NCI-H748 treated with DMSO at 0.1 percent for 48 hours (cell line): ENCODE measurements around the gene TSPAN9.

ENCODE experiments used
- DNase-seq: peaks from one replicate; lab custom pipeline; 2025; lab: John Stamatoyannopoulos, UW

The TSPAN9 gene

DNA sequence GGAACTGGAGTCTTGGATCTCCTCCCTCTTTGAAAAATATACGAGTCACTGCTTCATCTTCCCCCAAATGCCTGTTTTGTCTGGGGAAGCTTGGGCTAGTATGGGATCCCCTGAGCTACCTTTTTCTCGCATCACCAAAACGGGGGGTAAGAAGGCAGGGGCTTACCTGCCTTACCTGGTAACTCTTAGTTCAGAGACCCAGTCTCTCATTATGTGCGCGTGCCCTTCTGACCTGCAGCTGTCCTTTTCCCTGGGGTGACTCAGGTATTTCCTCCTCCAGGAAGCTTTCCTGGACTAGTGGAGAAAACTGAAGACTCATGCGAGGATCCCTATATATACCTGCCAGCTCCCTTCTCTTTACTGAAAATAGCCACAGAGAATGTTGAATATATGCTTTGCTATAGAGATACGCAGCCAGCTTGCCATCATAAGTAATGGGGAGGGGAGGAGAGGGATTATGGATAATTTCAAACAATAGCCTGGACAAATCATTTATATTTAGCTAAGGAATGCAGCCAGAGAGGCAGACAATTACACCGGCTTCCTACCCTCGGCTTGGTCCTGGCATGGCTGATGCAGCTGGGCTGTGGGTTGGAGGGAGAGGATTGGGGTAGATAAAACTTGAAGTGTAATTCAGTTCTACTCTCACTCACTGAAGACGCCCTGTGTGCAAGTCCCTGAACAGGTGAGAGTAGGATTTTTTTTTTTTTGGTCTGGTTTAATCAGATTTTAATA, 1.1 kb downstream of the TSPAN9 start:
- no peak for DNase-seq

DNA sequence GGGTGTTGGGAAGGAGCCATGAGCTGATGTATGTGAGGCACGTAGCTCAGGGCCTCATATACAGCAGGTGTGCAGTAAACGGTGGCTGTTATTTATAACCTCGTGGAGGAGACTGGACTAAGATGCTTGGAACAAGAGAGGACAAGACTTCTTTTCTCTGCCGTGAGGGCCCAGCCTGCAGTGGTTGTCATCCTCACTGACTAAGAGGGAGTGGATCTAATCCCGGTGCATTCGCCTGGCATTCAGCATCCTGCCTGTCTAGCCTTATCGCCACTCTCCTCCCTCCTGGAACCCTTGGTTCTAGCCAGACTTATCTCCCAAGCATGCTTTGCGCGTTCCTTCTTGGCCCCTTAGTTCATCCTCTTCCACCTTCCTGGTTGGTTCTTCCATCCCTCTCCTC, 3.9 kb downstream of the TSPAN9 start:
- DNase-seq = no peak

DNA sequence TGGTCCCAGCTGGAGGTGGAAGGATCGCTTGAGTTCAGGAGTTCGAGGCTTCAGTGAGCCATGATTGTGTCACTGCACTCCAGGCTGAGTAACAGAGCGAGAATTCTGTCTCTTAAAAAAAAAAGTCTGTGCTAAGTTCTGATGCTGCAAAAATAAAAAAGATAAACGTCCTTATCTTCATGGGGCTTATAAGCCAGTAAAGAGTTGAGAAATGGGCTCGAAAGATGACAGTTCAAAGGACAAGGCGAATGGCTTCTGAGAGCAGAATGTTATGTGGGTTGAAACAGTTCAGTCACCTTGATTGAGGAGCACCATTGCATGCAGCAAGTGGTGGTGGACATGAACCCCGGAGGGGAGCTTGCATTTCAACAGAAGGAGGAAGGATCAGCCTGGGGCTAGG, 4.7 kb downstream of the TSPAN9 start:
- DNase-seq = no peak

DNA sequence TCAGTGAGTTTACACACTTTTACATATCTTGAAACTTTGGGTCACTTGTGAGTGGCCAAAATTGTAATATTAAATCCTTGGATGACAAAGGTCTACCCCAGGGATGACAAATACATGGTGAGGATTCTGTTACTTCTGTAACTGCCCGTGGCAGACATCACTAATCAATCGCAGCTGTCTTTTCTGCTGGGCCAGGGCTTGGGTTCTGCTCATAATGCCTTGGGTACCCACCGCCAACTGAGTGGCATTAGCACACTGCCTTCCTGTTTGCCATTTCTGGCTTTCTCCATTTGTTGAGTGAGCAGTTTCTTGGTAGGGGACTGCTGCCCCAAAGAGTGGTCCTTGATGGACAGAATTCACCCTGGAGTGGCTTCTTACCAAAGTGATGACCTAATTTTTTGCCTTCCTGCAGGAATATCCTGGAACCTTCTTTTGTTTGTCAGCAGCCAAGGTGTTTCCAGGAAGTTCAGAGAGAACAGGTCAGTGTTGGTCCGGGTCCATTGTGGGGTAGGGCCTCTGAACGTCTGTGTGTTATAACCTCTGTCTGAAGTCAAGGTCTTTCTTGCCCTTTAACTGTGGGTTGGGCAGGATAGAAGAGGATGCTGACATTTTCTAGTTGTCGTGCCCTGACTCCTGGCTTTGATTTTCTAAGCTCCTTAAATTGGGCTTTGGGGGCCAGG, 6.2 kb downstream of the TSPAN9 start:
- DNase-seq = no peak

DNA sequence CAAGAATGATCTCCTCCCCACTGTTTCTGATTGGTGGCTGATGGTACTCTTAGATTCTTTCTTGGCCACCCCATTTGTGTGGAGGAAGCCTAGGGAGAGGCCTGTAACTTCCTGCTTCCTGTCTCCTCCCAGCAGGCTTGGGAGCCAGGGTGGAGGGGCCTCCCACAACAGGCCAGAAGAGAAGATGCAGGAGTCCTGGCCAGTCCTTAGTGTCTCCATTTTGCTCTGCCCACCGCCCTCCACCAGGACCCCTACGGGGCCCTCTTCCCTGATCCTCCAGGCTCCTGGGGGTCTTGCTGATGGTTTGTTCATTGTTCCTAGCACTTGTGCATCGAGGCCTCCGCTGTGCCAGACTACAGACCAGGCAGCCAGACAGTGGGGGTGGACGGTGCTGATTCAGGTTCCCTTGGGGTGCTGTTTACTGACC, 6.8 kb downstream of the TSPAN9 start:
- no peak for DNase-seq

DNA sequence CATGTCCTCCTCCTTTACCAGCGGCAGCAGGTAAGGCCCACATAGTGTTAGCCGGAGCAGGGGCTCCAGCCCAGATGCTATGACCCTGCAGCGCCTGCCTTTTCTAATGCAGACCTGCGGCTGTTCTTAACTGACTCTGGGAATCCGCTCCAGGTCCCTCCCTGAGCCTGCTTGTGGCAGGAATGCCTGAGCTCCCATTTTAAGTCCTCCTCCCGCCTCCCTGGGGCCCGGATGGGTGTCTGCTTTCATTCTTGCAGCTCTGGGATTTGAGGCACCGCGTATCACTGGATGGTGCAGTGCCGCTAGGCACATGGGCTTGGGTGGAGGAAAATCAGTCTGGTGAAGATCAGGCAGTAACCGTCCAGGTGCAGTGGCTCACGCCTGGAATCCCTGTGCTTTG, 7.6 kb downstream of the TSPAN9 start:
- no peak for DNase-seq

DNA sequence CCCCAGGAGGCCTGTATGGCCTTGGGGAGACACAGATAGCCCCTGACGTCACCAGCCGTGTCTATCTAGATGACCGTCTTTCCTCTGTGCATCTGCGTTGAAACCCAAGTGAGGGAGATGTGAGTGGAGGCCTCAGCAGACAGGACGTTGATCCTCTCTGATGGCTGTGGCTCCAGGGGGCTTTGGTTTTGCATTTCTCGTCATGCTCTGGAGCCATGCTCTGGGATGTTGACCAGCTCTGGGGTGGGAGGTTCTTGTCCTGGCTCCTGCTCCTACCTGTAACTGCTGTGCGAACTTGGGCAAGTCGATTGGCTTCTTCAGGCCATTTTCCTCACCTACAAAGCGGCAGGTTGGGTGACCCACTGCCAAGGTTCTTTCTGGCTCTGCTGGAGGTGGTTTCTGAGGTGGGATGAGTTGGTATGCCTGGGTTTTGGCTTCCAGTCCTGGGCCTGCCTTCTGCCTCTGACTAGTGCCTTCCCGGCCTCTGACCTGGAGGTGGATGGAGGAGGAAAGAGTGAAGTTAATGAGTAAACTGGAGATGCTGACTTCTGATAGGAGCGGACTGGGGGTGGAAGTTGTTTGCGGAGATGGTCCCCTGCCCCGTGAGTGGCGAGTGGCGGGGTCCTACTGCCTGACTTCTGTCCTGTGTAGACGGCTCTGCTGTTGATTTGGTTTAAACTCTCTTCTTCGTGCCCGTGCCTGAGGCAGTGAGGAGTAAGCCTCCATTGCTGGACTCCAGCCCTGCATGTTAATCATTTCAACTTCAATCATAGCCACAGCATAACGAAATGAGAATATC, 8.4 kb downstream of the TSPAN9 start:
- no peak for DNase-seq

DNA sequence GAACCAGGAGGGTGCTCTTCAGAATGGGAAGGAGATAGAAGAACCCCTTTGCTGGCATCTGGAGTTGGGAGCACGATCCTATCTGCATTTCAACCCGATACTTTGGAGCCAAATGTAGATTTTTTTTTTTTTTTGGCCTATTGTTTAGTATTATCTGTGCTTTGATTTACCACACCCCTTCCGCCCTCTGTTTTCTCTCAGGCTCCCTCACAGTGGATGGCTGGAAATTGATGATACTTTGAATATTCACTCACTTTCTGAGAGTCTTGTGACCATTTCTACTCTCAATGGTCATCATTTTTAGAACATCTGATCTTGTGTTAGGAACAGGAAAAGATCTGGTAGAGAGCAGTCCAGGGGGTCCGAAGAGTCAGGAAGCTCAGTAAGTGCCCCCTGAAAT, 9.0 kb downstream of the TSPAN9 start:
- no peak for DNase-seq

DNA sequence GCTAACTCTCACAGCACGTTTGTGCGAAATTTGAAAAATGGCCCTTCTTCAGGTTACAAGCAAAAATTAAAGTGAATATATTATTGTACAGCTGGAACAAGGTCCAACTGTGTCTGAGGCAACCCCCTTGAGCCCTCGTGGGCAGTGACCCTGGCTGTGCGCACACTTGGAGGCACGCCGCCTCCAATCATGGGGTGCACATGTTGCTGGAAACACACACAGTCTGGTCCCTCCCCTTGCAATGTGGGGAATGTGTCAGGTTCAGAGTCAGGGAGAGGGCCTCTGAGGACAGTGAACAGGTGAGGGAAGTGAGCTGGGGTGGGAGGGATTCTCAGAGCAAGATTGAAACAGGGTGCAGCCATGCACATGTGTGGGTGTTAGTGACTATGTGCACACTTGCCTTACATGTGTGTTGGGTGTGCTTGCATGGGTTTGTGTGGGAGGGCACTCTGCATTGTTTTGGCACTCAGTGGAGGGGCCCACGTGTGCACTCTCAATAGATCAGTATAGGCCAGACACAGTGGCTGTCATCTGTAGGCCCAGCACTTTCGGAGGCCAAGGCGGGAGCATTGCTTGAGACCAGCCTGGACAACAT, 9.6 kb downstream of the TSPAN9 start:
- no peak for DNase-seq

DNA sequence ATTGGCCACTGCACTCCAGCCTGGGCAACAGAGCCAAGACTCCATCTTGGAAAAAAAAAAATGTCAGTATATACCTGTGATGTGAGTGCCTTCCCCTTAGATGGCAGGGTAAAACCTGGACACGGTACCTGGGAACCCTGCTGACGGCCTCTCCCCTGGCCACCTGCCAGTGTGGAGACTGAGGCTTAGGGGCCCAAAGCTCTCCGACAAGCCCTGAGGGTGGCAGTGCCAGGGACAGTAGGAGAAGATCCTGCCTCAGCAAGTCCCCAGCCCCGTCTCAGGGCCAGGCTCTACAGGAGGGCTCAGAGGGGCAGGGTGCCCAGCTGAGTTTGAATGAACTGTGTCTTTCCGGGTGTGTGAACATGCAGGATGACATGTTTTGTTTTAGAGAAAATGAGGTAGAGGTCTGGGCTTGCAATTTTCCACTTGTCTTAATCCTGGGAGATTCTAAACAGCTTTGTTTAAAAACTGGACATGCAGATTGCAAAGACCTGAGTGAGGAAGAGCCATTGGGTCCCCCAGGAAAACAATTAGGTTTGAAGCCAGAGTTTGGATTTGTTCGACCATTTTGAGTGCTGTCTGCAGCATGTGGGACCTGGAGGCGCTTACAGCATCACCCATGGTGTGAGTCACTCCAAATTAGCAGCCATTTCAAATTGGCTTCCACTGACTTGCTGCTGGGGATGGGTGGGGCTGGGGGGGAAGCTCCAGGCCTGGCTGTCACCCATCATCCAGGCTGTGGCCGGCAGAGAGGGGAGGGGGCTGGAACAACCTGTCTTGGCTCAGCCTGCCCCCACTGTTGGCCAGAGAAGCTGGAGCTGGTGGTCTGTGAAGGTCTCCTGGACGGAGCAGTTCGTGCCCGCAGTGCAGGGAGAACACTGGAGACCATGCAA, 10.8 kb downstream of the TSPAN9 start:
- no peak for DNase-seq

DNA sequence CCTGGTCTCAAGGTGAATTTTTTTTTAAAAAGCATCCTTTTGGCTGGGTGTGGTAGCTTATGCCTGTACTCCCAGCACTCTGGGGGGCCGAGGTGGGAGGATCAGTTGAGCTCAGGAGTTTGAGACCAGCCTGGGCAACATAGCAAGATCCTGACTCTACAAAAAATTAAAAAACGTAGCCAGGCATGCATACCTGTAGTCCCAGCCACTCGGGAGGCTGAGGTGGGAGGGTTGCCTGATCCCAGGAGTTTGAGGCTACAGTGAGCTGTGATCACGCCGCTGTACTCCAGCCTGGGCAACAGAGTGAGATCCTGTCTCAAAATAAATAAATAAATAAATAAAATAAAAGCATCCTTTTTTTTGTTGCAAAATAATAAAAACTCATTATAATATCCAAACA, 12.4 kb downstream of the TSPAN9 start:
- no peak for DNase-seq

DNA sequence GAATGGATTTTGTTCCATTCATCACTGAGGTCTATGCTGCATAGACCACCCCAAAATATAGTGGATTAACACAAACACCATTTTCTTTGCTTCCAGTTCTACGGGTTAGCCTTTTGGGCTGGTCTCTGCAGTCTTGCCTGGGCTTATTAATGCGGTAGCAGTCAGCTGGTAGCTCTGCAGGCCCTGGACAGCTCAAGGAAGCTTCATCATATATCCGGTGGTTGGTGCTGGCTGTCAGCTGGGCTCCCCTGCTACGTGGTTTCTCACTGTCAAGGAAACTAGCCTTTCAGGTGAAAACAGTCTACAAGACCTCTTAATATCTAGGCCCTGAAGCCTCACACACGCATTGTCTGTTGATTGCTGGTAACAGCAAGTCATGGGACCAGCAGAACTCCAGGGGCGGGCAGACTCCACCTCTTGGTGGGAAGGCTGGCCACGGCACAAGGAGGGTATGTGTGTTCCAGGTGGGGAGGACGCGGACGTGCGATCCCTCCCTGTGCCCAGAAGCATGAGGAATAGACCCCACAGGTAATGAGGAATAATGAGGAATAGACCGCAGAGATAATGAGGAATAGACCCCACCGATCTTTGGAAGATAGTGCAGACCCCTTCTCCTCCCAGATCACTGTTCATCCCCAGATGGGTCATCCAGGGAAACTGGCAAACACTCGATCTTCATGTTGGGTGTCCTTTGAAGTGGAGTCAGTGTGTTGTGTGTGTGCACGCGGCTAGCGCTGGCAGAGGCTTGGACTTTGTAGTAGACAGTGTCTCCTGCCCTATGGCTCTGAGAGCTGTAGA, 13.3 kb downstream of the TSPAN9 start:
- no peak for DNase-seq

DNA sequence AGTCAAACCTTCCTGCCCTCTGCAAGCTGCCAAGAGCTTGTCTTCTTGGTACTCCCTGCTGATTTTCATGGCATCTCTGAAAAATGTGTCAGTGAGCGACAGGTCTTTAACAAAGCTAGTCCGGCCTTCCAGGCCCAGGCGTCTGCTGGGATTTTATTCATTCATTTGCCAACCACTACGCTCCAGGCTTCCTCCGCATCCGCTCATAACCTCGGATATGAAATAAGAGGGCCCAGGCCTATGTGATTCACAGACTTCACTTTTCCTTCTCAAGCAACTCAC, 13.8 kb downstream of the TSPAN9 start:
- DNase-seq = no peak

DNA sequence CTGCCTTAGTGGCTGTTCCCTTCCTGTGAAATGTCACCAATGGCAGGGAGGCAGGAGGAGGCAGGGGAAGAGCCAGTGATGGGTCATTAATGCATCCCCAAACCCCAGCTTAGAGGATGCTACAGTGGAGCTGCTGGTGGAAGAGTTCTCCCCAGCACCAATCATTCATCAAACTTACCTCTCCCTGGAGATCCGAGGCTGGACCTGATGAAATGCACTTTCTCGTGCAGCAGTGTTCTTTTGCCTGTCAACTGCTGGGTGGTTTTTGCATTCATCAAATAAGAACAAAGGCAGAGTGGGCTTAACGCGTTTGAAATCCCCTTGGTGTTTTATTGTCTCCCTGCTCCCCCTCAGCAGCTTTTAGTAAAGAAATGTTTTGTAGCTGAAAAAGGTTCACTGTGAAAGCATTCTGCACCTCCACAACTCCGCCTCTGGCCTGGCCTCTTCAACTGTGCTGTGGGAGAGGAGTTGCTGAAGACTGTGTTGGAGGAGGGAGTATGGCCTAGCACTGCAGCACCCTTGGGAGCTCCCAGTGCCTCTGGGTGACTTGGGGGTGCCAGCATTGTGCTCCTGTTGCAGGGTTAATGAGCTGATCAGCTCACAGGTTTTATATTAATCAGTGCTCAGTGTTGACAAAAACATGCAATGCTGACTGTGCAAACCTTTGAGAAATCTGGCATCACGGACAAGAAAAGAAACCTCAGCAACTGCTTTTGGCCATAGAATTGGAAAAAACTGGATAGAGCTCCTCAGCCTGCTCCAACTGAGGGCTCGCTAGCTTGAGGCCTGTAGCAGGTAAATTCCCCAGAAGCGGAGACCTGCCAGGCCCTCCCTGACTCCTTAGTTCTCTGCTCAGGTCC, 14.4 kb downstream of the TSPAN9 start:
- DNase-seq = no peak

DNA sequence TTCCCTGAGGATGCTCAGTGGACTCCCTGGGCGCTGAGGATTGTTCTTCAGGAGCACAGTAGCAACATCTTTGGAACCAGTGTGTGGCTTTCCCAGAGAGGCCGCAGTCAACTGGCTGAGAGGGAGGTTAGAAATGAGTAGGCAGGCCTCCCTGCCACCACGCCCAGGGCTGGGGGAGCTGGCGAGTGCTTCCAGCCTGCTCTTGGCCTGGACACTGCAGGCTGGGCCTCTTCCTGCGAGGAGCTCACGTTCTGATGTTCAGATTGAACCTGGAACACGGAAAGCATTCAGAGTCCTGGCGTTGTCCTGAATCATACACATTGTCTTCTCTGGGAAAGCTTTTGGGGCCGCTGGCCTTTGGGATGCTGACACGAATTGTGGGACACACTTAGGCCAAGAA, 15.6 kb downstream of the TSPAN9 start:
- DNase-seq = no peak

DNA sequence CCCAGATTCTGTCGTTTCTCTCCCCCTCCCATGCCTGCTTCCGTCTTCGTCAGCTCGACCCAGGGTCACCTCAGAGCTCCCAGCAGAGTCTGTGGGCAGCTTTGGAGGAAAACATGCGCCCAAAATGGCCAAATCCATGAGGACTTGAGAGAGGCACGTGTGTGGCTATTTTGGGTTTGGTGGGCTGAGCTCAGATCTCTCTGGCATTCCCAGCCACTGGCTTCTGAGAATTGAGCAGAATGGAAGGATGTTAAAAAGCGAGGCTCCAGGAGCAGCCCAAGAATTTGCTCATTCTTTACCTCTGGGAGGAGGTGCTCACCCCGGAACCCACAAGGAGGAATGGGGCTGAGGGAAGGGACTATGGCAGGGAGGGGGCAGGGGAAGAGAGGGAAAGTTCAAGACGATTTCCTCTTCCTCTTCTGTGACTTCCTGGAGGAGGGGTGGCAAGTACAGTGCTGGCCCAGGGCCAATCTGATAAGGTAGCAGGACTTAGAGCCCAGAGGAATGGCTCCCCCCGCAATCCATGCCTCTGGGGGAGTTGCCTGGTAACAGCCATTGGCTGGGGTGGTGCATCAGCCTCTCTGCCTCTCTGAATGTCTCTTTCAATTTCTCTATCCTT, 20.1 kb downstream of the TSPAN9 start:
- no peak for DNase-seq

DNA sequence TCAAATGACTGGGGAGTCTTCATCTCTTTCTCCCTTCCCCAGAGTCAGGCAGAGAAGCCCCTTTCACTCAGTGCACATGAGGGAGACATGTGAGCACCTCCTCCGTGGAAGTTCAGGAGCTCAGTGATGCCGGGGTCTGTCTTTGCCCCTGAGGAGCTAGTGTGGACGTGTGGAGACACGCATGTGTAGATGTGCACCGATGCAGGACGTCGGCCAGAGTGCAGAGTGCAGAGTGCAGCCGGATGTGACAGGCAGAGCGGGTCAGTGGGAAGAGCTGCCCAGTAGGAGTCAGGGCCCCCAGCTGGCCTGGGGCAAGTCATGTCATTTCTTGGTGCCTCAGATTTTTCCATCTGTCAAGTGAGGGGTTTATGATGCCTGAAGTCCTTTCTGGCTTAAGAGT, 20.7 kb downstream of the TSPAN9 start:
- no peak for DNase-seq

DNA sequence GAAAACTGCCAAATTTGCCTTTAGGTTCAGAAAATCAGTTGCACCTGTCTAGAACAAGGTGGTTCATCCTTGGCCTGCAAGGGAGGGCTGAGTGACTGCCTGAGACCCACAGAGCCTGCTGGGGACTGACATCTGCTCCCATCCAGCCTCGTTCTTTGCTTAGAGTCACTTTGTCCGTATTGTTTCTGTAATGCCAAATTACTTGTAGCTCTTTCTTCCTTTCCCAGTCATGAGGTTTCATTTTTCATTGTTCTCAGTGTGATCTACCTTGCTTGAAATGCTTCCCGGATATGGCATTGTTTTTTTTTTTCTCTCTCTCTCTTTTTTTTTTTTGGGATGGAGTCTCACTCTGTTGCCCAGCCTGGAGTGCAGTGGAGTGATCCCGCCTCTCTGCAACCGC, 21.3 kb downstream of the TSPAN9 start:
- no peak for DNase-seq

DNA sequence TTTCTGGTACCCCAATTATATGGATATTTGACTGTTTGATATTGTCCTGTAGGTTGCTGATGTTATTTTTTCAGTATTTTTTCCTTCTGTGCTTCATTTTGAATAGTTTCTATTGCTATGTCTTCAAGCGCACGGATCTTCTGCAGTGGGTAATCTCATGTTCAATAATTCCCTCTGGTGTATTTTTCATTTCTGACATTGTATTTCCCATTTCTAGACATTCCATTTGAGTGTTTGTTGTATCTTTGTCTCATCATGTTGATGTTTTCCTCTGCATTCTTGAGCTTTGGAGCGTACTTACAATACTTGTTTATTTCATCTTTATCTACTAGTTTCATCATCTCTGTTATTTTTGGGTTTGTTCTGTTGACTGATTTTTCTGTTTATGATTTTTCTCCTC, 22.0 kb downstream of the TSPAN9 start:
- no peak for DNase-seq
